Measurements from ENCODE around the gene ANKRD1.
A peak's percentile ranks its signal among the peaks of the same experiment; 100 is the strongest.
"Not testable (repeated sequence)": the region's sequence is repeated elsewhere in the genome, so short reads cannot be mapped to it uniquely, and the experiment has no call there.

Gene ANKRD1

GRCh38 chr10:90911133-90912051, 9.5 kb downstream of the ANKRD1 start:
- peak; percentile 70 for DNase-seq

- DNase-seq, result no peak
Measured at GRCh38 chr10:90906596-90906995, 14.3 kb downstream of the ANKRD1 start.

GRCh38 chr10:90905925-90906324, 15.0 kb downstream of the ANKRD1 start:
- no peak for DNase-seq

GRCh38 chr10:90896916-90897315, 24.0 kb downstream of the ANKRD1 start:
- not testable (repeated sequence) for DNase-seq

- no peak for DNase-seq
Measured at GRCh38 chr10:90893190-90893589, 27.7 kb downstream of the ANKRD1 start.

GRCh38 chr10:90890347-90890746, 30.5 kb downstream of the ANKRD1 start:
- no peak for DNase-seq

GRCh38 chr10:90889636-90890035, 31.3 kb downstream of the ANKRD1 start:
- DNase-seq, result no peak

- no peak for DNase-seq
Measured at GRCh38 chr10:90888387-90888786, 32.5 kb downstream of the ANKRD1 start.

GRCh38 chr10:90887555-90887954, 33.3 kb downstream of the ANKRD1 start:
- DNase-seq, result no peak

- DNase-seq, result no peak
Measured at GRCh38 chr10:90885176-90885575, 35.7 kb downstream of the ANKRD1 start.

GRCh38 chr10:90884431-90884830, 36.5 kb downstream of the ANKRD1 start:
- DNase-seq, result no peak

- peak; percentile 50 for DNase-seq
Measured at GRCh38 chr10:90880059-90880719, 40.7 kb downstream of the ANKRD1 start.

GRCh38 chr10:90879062-90879461, 41.8 kb downstream of the ANKRD1 start:
- DNase-seq, result no peak

GRCh38 chr10:90872648-90873020, 48.3 kb downstream of the ANKRD1 start:
- no peak for DNase-seq

GRCh38 chr10:90871766-90872647, 48.9 kb downstream of the ANKRD1 start, which contains the start of gene RPP30:
Gene RPP30, plus strand, starts transcription at chr10:90871974. Its CDS starts 13 bp downstream, at chr10:90871987.
- DNase-seq, result peak; percentile 87

- DNase-seq, result peak; percentile 39
Measured at GRCh38 chr10:90871279-90871765, 49.6 kb downstream of the ANKRD1 start.

- DNase-seq, result no peak
Measured at GRCh38 chr10:90866050-90866598, 54.8 kb downstream of the ANKRD1 start.

GRCh38 chr10:90865401-90865800, 55.5 kb downstream of the ANKRD1 start:
- no peak for DNase-seq

- no peak for DNase-seq
Measured at GRCh38 chr10:90862908-90863514, 57.9 kb downstream of the ANKRD1 start.

Measured in kidney glomerular epithelial cell (primary cell).